ENCODE results near the gene ITGAV.
"Not testable (repeated sequence)": the region's sequence is repeated elsewhere in the genome, so short reads cannot be mapped to it uniquely, and the experiment has no call there.

The ITGAV gene

GRCh38 chr2:186589612-186590349, at the start of gene ITGAV:
Gene ITGAV, plus strand, starts transcription at chr2:186590056. Its CDS starts 283 bp downstream, at chr2:186590339.
- peak; percentile 81 to 82 for DNase-seq (ENCODE audit: low read depth in 2 of 2)

DNA sequence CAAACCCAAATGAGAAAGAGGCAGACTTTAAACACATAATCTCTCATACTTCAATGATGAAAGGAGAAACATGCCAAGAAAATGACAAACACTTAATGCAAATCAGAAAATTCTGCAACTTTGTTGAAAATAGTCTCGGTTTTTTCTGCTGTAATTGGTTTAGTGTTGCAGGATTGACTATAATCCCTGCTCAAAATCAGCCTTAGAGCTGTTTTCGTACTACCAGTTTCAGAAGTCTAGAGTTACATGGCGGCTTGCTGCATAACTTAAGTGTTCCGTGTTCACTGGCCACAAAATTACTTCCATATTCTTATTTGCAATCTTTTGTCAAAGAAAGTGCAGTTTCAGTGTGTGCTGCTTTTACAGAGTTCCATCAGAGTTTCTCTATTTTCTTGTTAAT, 48.9 kb upstream of the ITGAV start:
- no peak for DNase-seq (ENCODE audit: low read depth in 2 of 2)

DNA sequence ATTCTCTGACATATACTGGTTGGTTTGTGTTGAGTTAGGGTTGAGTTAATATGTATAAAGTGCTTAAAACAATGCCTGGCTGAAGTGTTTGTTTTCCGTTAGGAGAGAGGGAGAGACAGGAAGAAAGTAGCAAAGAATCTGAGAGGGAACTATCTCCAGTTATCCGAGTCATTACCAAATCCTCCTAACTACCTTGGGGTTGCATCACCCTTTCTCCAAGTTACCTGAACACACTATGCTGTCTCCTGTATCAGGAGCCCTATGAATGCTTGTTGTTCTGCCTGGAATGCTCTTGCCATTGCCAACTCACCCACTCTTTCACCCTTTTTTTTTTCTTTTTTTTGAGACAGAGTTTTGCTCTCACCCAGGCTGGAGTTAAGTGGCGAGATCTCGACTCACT, 47.9 kb upstream of the ITGAV start:
- no peak for DNase-seq (ENCODE audit: low read depth in 2 of 2)

GRCh38 chr2:186543561-186544131, 46.2 kb upstream of the ITGAV start:
- no peak for DNase-seq (ENCODE audit: low read depth in 2 of 2)

GRCh38 chr2:186544255-186544675, 45.6 kb upstream of the ITGAV start:
- DNase-seq (ENCODE audit: low read depth in 2 of 2): no peak

DNA sequence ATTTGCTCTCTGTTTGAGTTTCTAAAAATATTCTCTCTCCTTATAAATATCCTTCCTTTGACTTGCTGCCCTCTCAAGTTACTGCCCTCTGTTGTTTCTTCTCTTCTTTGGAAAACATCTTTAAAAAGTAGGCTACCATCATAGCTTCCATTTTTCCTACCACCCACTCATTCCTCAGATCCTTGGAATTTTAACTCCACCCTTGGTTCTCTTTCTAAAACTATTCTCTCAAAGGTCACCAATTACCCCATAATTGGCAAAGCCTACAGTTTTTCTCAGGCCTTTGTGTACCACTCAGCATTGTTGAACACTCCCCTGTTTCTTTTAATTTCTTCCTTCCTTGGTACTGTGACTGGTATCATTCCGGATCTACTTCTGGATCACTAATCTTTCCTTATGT, 43.0 kb upstream of the ITGAV start:
- no peak for DNase-seq (ENCODE audit: low read depth in 2 of 2)

DNA sequence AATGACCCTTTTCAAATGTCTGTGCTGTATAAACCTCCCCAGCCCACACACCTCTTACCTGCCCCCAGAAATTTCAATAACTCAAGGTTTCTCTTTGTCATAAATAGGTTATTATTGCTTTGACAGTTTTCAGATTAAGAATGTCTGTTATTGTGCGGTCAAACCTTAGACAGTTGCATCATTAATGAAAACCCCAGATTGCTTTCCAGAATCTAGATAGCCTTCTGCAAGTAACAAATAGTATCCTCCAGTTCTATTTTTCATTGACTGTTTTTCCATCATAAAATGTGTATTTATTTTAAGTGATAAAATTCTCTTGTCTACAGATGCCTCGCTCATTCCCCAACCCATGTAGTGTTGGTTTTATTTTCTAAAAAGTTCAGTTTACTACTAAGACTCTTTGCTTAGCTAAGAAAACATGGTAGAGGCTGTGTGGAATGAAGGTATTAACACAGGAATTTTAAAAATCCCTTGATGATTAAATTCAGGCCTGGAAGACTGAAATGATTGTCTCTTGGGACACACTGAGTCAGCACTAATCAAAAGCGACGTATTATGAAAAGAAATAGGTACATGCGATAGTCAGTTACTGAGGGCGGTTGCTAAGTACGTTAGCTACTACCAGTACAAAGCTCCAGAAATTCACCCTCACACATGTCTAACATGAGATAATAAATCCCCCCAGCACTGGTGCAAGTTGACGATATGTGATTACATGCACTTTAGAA, 38.4 kb upstream of the ITGAV start:
- DNase-seq (ENCODE audit: low read depth in 2 of 2): no peak

GRCh38 chr2:186554429-186554828, 35.4 kb upstream of the ITGAV start:
- no peak for DNase-seq (ENCODE audit: low read depth in 2 of 2)

GRCh38 chr2:186554850-186555671, 34.8 kb upstream of the ITGAV start:
- no peak for DNase-seq (ENCODE audit: low read depth in 2 of 2)

- DNase-seq (ENCODE audit: low read depth in 2 of 2): no peak
Observed at GRCh38 chr2:186558512-186559276, 31.2 kb upstream of the ITGAV start.

DNA sequence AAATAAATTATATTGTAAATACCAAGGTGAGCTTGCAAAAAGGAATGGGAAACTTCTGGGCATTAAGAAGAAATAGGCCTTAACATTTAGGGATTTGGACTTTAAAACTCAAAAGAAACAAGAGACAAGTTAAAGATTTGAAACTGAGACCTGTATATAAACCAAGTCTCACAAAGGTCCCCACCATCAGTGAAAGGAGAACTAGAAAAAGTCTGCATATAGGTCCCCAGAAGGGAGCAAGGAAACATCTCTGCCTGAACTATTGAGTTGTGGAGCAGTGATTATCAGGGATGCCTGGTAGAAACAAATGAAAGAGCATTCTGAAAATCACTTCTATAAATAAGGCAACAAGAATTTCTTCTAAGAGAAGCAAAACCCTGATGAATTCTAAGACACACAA, 30.5 kb upstream of the ITGAV start:
- no peak for DNase-seq (ENCODE audit: low read depth in 2 of 2)

- DNase-seq (ENCODE audit: low read depth in 2 of 2): no peak
Observed at GRCh38 chr2:186559848-186560247, 30.0 kb upstream of the ITGAV start.

DNA sequence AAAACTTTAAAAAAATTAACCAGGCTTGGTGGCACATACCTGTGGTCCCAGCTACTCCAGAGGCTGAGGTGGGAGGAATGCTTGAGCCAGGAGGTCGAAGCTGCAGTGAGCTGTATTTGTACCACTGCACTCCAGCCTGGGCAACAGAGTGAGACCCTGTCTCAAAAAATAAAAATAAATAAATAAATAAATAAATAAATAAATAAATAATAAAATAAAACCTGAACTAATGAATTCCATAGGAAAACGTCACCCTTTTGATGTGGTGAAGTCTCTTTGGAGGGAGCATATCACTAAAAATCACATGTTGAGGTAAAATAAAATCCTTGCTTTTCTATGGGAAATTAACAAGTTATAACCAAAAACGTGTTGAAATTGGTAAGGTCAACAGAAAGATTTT, 29.6 kb upstream of the ITGAV start:
- DNase-seq (ENCODE audit: low read depth in 2 of 2): no peak

DNA sequence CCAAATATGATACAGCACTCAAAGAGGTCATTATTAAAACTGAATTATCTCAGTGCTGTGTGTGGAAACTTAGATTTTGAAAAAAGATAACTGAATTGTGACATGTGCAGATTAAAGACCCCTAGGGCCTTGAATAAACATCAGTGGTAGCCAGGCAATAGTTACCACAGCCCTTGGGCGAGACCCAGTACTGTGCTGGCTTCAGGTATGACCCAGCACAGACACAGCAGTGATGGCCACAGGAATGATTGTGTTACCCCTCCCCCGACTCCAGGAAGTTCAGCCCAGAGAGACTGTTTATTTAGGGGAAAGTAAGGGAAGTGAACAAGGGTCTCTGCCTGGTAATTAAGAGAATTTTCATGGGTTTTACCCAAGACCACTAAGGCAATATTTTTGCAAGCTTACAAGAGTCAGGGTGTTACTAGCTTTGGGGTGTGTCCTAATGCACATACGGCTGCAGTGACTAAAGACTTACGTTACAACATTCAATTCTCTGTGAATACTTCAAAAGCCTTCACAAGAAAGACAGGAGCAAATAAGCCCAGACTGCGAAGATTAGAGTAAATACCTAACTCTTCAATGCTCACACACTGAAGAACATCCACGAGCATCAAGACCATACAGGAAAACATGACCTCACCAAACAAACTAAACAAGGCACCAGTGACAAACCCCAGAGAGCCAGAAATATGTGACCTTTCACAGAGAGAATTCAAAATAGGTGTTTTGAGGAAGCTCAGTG, 28.2 kb upstream of the ITGAV start:
- DNase-seq (ENCODE audit: low read depth in 2 of 2): no peak

DNA sequence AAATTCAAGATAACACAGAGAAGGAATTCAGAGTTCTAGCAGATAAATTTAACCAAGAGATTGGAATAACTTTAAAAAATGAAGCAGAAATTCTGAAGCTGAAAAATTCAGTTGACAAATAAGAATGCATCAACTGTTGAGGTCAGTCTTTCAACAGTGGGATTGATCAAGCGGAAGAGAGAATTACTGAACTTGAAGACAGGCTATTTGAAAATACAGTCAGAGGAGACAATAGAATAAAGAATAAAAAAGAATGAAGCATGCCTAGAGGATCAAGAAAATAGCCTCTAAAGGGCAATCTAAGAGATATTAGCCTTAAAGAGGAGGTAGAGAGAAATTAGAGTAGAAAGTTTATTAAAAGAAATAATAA, 27.7 kb upstream of the ITGAV start:
- no peak for DNase-seq (ENCODE audit: low read depth in 2 of 2)

DNA sequence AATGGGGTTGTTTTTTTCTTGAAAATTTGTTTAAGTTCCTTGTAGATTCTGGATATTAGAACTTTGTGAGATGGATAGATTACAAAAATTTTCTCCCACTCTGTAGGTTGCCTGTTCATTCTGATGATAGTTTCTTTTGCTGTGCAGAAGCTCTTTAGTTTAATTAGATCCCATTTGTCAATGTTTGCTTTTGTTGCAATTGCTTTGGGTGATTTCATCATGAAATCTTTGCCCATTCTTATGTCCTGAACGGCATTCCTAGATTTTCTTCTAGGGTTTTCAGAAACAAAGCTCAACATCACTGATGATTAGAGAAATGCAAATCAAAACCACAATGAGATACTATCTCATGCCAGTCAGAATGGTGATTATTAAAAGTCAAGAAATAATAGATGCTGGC, 21.3 kb upstream of the ITGAV start:
- DNase-seq (ENCODE audit: low read depth in 2 of 2): not testable (repeated sequence)

DNA sequence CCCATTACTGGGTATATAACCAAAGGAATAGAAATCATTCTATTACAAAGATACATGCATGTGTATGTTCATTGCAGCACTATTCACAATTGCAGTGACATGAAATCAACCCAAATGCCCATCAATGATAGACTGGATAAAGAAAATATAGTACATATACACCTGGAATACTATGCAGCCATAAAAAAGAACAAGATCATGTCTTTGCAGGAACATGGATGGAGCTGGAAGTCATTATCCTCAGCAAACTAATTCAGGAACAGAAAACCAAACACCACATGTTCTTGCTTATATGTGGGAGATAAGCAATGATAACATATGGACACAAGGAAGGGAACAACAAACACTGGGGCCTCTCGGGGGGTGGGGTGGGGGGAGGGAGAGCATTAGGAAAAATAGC, 20.7 kb upstream of the ITGAV start:
- DNase-seq (ENCODE audit: low read depth in 2 of 2): not testable (repeated sequence)

- no peak for DNase-seq (ENCODE audit: low read depth in 2 of 2)
Observed at GRCh38 chr2:186569897-186570296, 20.0 kb upstream of the ITGAV start.

DNA sequence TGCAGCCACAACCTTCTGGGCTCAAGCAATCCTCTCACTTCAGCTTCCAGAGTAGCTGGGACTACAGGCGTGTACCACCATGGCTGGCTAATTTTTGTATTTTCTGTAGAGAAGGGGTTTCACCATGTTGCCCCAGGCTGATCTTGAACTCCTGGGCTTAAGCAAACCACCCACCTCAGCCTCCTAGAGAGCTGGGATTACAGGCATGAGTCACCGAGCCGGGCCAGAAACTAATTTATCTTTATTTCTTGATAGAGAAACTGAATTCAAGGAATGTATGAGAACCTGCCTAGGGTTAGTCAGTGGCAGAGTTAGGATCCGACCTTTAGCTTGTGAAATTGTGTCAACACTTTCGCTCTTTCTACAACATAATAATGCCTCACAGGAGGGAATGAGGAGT, 19.3 kb upstream of the ITGAV start:
- no peak for DNase-seq (ENCODE audit: low read depth in 2 of 2)

GRCh38 chr2:186572705-186573104, 17.2 kb upstream of the ITGAV start:
- no peak for DNase-seq (ENCODE audit: low read depth in 2 of 2)

DNA sequence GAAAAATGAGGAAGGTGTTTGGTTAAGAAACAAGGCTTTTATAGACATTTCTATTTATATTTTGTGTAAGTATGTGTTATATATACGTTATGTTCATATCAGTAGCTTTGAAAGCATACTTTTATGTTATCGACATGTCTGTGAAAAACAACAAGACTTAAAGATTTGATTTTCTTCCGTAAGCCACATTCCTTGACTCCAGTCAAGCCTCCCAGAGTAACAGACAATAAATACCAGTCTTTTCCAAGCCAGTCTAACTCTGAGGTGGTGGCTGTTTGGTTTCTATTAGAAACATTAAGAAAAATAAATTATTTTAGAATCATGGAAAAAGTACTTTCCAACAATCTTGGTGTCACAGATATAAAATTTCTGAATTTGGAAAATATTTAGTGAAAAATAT, 16.3 kb upstream of the ITGAV start:
- no peak for DNase-seq (ENCODE audit: low read depth in 2 of 2)

Data from stimulated activated CD8-positive, alpha-beta memory T cell treated with anti-CD3 and anti-CD28 coated beads, Interleukin-15, amount 100 ng/mL, for 48 hours (primary cell).